OCI-LY1 (cell line): Measurements from ENCODE around the gene CRYBG1.

ENCODE experiments used
- H2AFZ ChIP-seq: fragments of 200-600 bp; sonication (generic), shearing (Covaris generic); 2 replicates; pipeline ENCODE4 v1.6.0; 2014; ENCODE audit warnings: antibody characterized with exemption, mild to moderate bottlenecking, low read length
- H3F3A ChIP-seq: fragments of 200-600 bp; sonication (generic), shearing (Covaris generic); 2 replicates; pipeline ENCODE4 v1.6.0; 2014; ENCODE audit warnings: mild to moderate bottlenecking, antibody characterized with exemption, low read length, moderate library complexity; ENCODE audit not compliant: insufficient read depth
- H3K27ac ChIP-seq: fragments of 200-600 bp; sonication (generic); 2 replicates; pipeline ENCODE4 v1.5.1; 2014; ENCODE audit warnings: low read length, mixed run types, mild to moderate bottlenecking, low read depth; ENCODE audit not compliant: poor library complexity, severe bottlenecking
- H3K27me3 ChIP-seq: fragments of 200-600 bp; sonication (generic); 2 replicates; pipeline ENCODE4 v1.6.0; 2014; ENCODE audit warnings: antibody characterized with exemption, mild to moderate bottlenecking, low read length, moderate library complexity; ENCODE audit not compliant: insufficient read depth
- H3K36me3 ChIP-seq: fragments of 200-600 bp; sonication (generic); 2 replicates; pipeline ENCODE4 v1.6.1; 2014; ENCODE audit warnings: mild to moderate bottlenecking, antibody characterized with exemption, low read length, moderate library complexity, mixed read lengths; ENCODE audit not compliant: insufficient read depth
- H3K4me1 ChIP-seq: fragments of 200-600 bp; sonication (generic); 2 replicates; pipeline ENCODE4 v1.5.1; 2014; ENCODE audit warnings: mild to moderate bottlenecking, low read length, moderate library complexity; ENCODE audit not compliant: insufficient read depth, severe bottlenecking
- H3K4me2 ChIP-seq: fragments of 200-600 bp; sonication (generic), shearing (Covaris generic); 2 replicates; pipeline ENCODE4 v1.6.1; 2014; ENCODE audit warnings: low read length
- H3K4me3 ChIP-seq: fragments of 200-600 bp; sonication (generic); 2 replicates; pipeline ENCODE4 v1.5.1; 2014; ENCODE audit warnings: low read length, low read depth, mild to moderate bottlenecking, mixed read lengths; ENCODE audit not compliant: poor library complexity, severe bottlenecking
- H3K79me2 ChIP-seq: fragments of 200-600 bp; shearing (Covaris generic); 2 replicates; pipeline ENCODE4 v1.6.1; 2016; ENCODE audit warnings: mixed run types, low read length, mixed read lengths; ENCODE audit not compliant: insufficient read depth
- H3K9ac ChIP-seq: fragments of 200-600 bp; sonication (generic), shearing (Covaris generic); 2 replicates; pipeline ENCODE4 v1.6.1; 2014; ENCODE audit warnings: mild to moderate bottlenecking, low read length, mixed read lengths
- H3K9me2 ChIP-seq: fragments of 200-600 bp; sonication (generic), shearing (Covaris generic); 2 replicates; pipeline ENCODE4 v1.6.1; 2014; ENCODE audit warnings: low read depth, mild to moderate bottlenecking, low read length, mixed read lengths
- H3K9me3 ChIP-seq: fragments of 200-600 bp; shearing (Covaris generic); 2 replicates; pipeline ENCODE4 v1.6.1; 2014; ENCODE audit warnings: low read length, mixed read lengths
- H4K20me1 ChIP-seq: fragments of 200-600 bp; sonication (generic), shearing (Covaris generic); 2 replicates; pipeline ENCODE4 v1.6.0; 2016; ENCODE audit warnings: mild to moderate bottlenecking, low read length; ENCODE audit not compliant: insufficient read depth
- CTCF ChIP-seq: fragments of 200-600 bp; sonication (generic), shearing (Covaris generic); IDR thresholded peaks from 2 replicates; pipeline ENCODE4 v1.5.1; 2017; ENCODE audit warnings: mild to moderate bottlenecking, antibody characterized with exemption, low read length, moderate library complexity, mixed read lengths
- EZH2 ChIP-seq: fragments of 200-600 bp; sonication (generic), shearing (Covaris generic); IDR thresholded peaks from 2 replicates; pipeline ENCODE4 v1.8.0; 2017; ENCODE audit warnings: borderline replicate concordance, mixed run types, mild to moderate bottlenecking, antibody characterized with exemption, low read length, moderate library complexity, mixed read lengths

CRYBG1 gene

GRCh38 chr6:106537662-106538061 lies 177.1 kb downstream of the CRYBG1 start:
- H3K9me2 ChIP-seq: no peaks in the 10 kb centered on the region
- H3K4me3 ChIP-seq: no peak overlapping the region
- no peak overlapping the region for H3K4me2 ChIP-seq
- H3K27me3 ChIP-seq: no peaks in the 10 kb centered on the region
- H3K27ac ChIP-seq: no peak overlapping the region
- no peaks in the 10 kb centered on the region for H3F3A ChIP-seq
- H3K36me3 ChIP-seq: peaks cover 29% of the 10 kb centered on the region
- no peaks in the 10 kb centered on the region for H3K79me2 ChIP-seq
- no peak overlapping the region for H2AFZ ChIP-seq
- no peaks in the 10 kb centered on the region for H4K20me1 ChIP-seq
- TF ChIP-seq CTCF (no peak), EZH2 (no peak)
- H3K9me3 ChIP-seq: no peaks in the 10 kb centered on the region
- H3K9ac ChIP-seq: no peak overlapping the region
- H3K4me1 ChIP-seq: peaks cover 13% of the 10 kb centered on the region

- Histone ChIP-seq H3K36me3 (peaks cover 25% of the 10 kb centered on the region), H3K9ac (no peak overlapping the region), H3K4me2 (no peak overlapping the region), H2AFZ (no peak overlapping the region), H3K9me3 (no peaks in the 10 kb centered on the region), H3K4me1 (peaks cover 13% of the 10 kb centered on the region), H3F3A (no peaks in the 10 kb centered on the region), H3K4me3 (no peak overlapping the region), H3K79me2 (no peaks in the 10 kb centered on the region), H4K20me1 (no peaks in the 10 kb centered on the region), H3K27ac (no peak overlapping the region), H3K9me2 (no peaks in the 10 kb centered on the region), H3K27me3 (no peaks in the 10 kb centered on the region)
- no peak for TF ChIP-seq CTCF
- TF ChIP-seq EZH2: no peak
Observed at GRCh38 chr6:106538145-106538544, 177.6 kb downstream of the CRYBG1 start.

- Histone ChIP-seq H3K79me2 (no peaks in the 10 kb centered on the region), H3K9ac (peak overlapping the region; percentile 25; the same call in 1 of the 2 replicates), H3K4me1 (peaks cover 13% of the 10 kb centered on the region), H3K36me3 (peaks cover 34% of the 10 kb centered on the region), H2AFZ (no peak overlapping the region), H3K4me2 (no peak overlapping the region; the same call in 1 of the 2 replicates), H4K20me1 (no peaks in the 10 kb centered on the region), H3F3A (no peaks in the 10 kb centered on the region), H3K9me2 (no peaks in the 10 kb centered on the region), H3K27me3 (no peaks in the 10 kb centered on the region), H3K9me3 (no peaks in the 10 kb centered on the region), H3K4me3 (no peak overlapping the region), H3K27ac (no peak overlapping the region)
- no peak for TF ChIP-seq CTCF
Observed at GRCh38 chr6:106539936-106540335, 179.4 kb downstream of the CRYBG1 start.
